ENCODE measurements around the gene TTLL12. TPM values are rescaled to one million over a fixed set of nuclear protein-coding genes. Genes with fewer than 3 reads are reported as not detected.

The TTLL12 gene
- total RNA-seq, 1 experiment from 2014 or later = 100 TPM

GRCh38 chr22:43217285-43218030 is 30.5 kb upstream of the TTLL12 start:
- no peak for TF ChIP-seq POLR2A (IDR thresholded peaks at IDR 0.05; ENCODE audit: borderline replicate concordance, extremely low read depth, insufficient read depth, insufficient read length)
- TF ChIP-seq SRF (IDR thresholded peaks at IDR 0.05; ENCODE audit: low read depth) = no peak
- no peak for TF ChIP-seq RAD21 (IDR thresholded peaks at IDR 0.05; ENCODE audit: low read depth)
- no peak for TF ChIP-seq EZH2phosphoT487 (IDR thresholded peaks at IDR 0.05; ENCODE audit: borderline replicate concordance)
- no peak for TF ChIP-seq ZBTB33 (IDR thresholded peaks at IDR 0.05; ENCODE audit: extremely low read depth, insufficient replicate concordance, low read length)
- TF ChIP-seq JUND (IDR thresholded peaks at IDR 0.05) = no peak
- no peak for TF ChIP-seq SP1 (IDR thresholded peaks at IDR 0.05; ENCODE audit: low read depth)
- no peak for TF ChIP-seq CTCF (IDR thresholded peaks at IDR 0.05 in 2 of 3, conservative IDR thresholded peaks at IDR 0.05 in 1 of 3; ENCODE audit: borderline replicate concordance in 1 of 3, insufficient read depth in 1 of 3, low read depth in 2 of 3, low read length in 2 of 3)
- no peak for TF ChIP-seq FOSL1 (IDR thresholded peaks at IDR 0.05; ENCODE audit: low read depth)
- TF ChIP-seq MAX (IDR thresholded peaks at IDR 0.05) = no peak
- no peak for TF ChIP-seq CEBPB (IDR thresholded peaks at IDR 0.05; ENCODE audit: low read depth)
- no peak for TF ChIP-seq REST (IDR thresholded peaks at IDR 0.05; ENCODE audit: low read depth)
- no peak for TF ChIP-seq SIN3A (IDR thresholded peaks at IDR 0.05; ENCODE audit: low read depth)
- TF ChIP-seq ZFX (IDR thresholded peaks at IDR 0.05) = no peak
- ATAC-seq (no peak), DNase-seq (ENCODE audit: low read depth, low spot score) (no peak)
- Histone ChIP-seq H3K9me2 (ENCODE audit: insufficient read depth) (no peaks in the 10 kb centered on the region), H2AFZ (ENCODE audit: low read depth, low read length, poor library complexity, severe bottlenecking) (no peak overlapping the region), H3K36me3 (ENCODE audit: control insufficient read depth in 1 of 2, insufficient read depth in 2 of 2, low read length in 2 of 2) (no peaks in the 10 kb centered on the region), H3K4me2 (ENCODE audit: low read length) (no peak overlapping the region), H3K4me3 (replicated peaks in 1 of 2; ENCODE audit: low read depth in 1 of 2, low read length in 2 of 2) (no peak overlapping the region), H3K27ac (ENCODE audit: low read depth, low read length) (no peak overlapping the region), H3K4me1 (ENCODE audit: control insufficient read depth in 1 of 2, insufficient read depth in 2 of 2, low read length in 2 of 2) (peaks cover 7 to 14% of the 10 kb centered on the region in 2 experiments; a peak in 3 of 4 replicates), H3K79me2 (ENCODE audit: insufficient read depth, low read length) (no peaks in the 10 kb centered on the region), H3K9me3 (ENCODE audit: control insufficient read depth in 1 of 2, insufficient read depth in 1 of 2, low read depth in 1 of 2, low read length in 2 of 2) (no peaks in the 10 kb centered on the region), H4K20me1 (ENCODE audit: insufficient read depth) (no peaks in the 10 kb centered on the region), H3K27me3 (ENCODE audit: insufficient read depth, low read length) (no peaks in the 10 kb centered on the region), H3K9ac (ENCODE audit: low read length) (no peak overlapping the region)
- intact Hi-C loops (cut with micrococcal nuclease) = no loop called here
- no TSS peak for BruUV-seq (replicated peaks)
- ChIA-PET CTCF (no interaction called here), POLR2A (no interaction called here), RAD21 (ENCODE audit: low non-redundant PET in 1 of 2, low total read pairs in 2 of 2, uncharacterized antibody in 2 of 2, unreplicated experiment in 2 of 2) (no interaction called here)

Measured in HCT116 (cell line).